ENCODE results near the gene MEGF8. TPM values are rescaled to one million over a fixed set of nuclear protein-coding genes. Genes with fewer than 3 reads are reported as not detected.
A peak's percentile ranks its signal among the peaks of the same experiment; 100 is the strongest.

Gene MEGF8
- total and polyA plus RNA-seq, 9 of the 15 experiments (the other 6 are each of a cell fraction or from before 2014, with no cell fraction given), result 0.28 to 13.1 (median 3.0) TPM

DNA sequence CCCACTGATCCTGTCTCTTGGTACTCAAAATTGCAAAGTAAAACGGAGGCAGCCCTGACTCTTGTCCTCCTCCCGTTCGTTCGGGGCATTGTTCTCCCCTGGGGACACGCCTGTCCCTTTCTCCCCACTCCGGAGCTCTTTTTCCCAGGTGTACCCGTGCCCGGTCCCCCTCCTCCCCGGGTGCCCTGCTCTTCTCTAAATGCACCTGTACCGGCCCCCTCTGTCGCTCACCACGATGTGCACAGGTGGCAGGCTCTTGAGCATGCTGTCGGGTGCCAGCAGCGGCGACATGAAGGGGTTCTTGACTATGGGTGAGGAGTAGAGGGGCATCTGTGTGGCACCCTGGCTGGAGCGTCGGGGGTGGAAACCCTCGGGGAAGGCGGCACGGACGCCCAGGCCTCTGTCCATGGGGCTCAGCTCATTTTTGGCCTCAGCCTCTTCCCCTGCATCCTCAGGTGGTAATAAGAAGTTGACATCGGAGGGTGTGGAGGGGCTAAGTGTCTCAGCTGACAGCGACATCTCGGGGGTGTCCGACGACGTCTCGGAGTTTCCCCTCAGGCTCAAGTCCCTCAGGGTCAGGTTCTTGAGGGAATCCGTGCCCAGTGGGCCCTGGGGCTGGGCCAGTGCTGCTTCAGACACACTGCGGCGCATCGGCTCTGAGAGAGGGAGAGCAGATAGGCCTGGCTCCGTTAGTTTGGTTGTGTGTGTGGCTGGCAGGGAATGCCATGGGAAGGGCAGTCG is 77.1 kb downstream of the MEGF8 start:
- H3K27me3 ChIP-seq (ENCODE audit: control insufficient read depth in 2 of 2, insufficient read depth in 2 of 2, low read length in 2 of 2), result peaks cover 0 to 9% of the 10 kb centered on the region in 2 experiments; a peak in 3 of 5 replicates
- CTCF ChIA-PET (ENCODE audit: low intra/inter-chr PET ratio), result interaction anchor here (0.6 kb wide), 1 partner anchor 226 kb away, joined by 3 read pairs; no protein-coding TSS in a partner anchor

DNA sequence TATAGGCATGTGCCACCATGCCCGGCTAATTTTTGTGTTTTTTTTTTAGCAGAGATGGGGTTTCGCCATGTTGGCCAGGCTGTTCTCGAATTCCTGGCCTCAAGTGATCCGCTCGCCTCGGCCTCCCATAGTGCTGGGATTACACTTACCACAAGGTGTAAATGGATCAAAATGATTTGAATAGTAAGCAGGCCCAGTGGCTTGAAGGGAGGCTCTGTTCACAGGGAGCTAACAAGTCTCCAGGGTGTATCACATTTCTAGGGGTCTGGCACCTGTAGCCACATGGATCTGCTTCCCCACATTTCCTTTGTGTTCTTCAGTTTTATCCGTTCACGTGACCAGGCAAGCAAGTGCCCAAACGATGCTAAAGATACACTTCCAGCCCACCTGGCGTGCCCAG is 78.2 kb downstream of the MEGF8 start:
- intact Hi-C loops (cut with micrococcal nuclease), result no loop called here
- Histone ChIP-seq H3K36me3 (ENCODE audit: control insufficient read depth, insufficient read depth, low read length) (no peaks in the 10 kb centered on the region), H3K4me3 (no peak overlapping the region), H2AFZ (ENCODE audit: low read depth, low read length) (no peak overlapping the region), H3K27ac (ENCODE audit: extremely low read depth, low read depth, low read length) (no peak overlapping the region), H3K9me3 (replicated peaks; ENCODE audit: control insufficient read depth, insufficient read depth, low read depth, low read length) (no peaks in the 10 kb centered on the region), H3K4me1 (replicated peaks in 1 of 2; ENCODE audit: control insufficient read depth in 2 of 2, insufficient read depth in 2 of 2, low read length in 2 of 2) (peaks cover 0 to 38% of the 10 kb centered on the region in 2 experiments; a peak in 3 of 5 replicates), H3K79me2 (ENCODE audit: control insufficient read depth, insufficient read depth, low read length) (no peaks in the 10 kb centered on the region), H3K9ac (ENCODE audit: insufficient read depth in 1 of 2, low read depth in 2 of 2, low read length in 2 of 2) (no peak overlapping the region), H4K20me1 (replicated peaks; ENCODE audit: control insufficient read depth, insufficient read depth, low read length) (peaks cover 18% of the 10 kb centered on the region), H3K4me2 (ENCODE audit: insufficient read depth, low read length) (no peak overlapping the region), H3K9me1 (ENCODE audit: control insufficient read depth, insufficient read depth, low read length) (peaks cover 3% of the 10 kb centered on the region), H3K27me3 (ENCODE audit: control insufficient read depth in 2 of 2, insufficient read depth in 2 of 2, low read length in 2 of 2) (peaks cover 0 to 9% of the 10 kb centered on the region in 2 experiments; a peak in 3 of 5 replicates)
- ATAC-seq, result no peak
- BruUV-seq (replicated peaks), result no TSS peak
- in situ Hi-C loops (cut with MboI), result no loop called here
- ChIA-PET POLR2A (no interaction called here), CTCF (ENCODE audit: low intra/inter-chr PET ratio) (no interaction called here)
- no peak for FAIRE-seq
- WGBS (ENCODE audit: insufficient coverage, low coverage, missing lambda C conversion rate), result 59% methylated on average over 10 of the region's 10 CpGs
- no peak for TF ChIP-seq BRF1 (IDR thresholded peaks at IDR 0.05; ENCODE audit: borderline replicate concordance, extremely low read depth, insufficient read length)
- no peak for TF ChIP-seq FOSL1 (tag; conservative IDR thresholded peaks at IDR 0.05)
- TF ChIP-seq, protein P1, sequence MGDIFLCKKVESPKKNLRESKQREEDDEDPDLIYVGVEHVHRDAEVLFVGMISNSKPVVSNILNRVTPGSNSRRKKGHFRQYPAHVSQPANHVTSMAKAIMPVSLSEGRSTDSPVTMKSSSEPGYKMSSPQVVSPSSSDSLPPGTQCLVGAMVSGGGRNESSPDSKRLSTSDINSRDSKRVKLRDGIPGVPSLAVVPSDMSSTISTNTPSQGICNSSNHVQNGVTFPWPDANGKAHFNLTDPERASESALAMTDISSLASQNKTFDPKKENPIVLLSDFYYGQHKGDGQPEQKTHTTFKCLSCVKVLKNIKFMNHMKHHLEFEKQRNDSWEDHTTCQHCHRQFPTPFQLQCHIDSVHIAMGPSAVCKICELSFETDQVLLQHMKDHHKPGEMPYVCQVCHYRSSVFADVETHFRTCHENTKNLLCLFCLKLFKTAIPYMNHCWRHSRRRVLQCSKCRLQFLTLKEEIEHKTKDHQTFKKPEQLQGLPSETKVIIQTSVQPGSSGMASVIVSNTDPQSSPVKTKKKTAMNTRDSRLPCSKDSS (IDR thresholded peaks at IDR 0.05; ENCODE audit: low read depth, partially characterized antibody), result no peak
- TF ChIP-seq ZNF695 (CRISPR knock-in tag; IDR thresholded peaks at IDR 0.05), result no peak
- no peak for TF ChIP-seq NEUROD1 (IDR thresholded peaks at IDR 0.05; ENCODE audit: borderline replicate concordance, low read depth, low read length, partially characterized antibody)
- no peak for TF ChIP-seq FOXA3 (CRISPR knock-in tag; conservative IDR thresholded peaks at IDR 0.05 in 1 of 2, IDR thresholded peaks at IDR 0.05 in 1 of 2)
- TF ChIP-seq ZNF184 (CRISPR knock-in tag; IDR thresholded peaks at IDR 0.05), result no peak
- TF ChIP-seq KLF10 (CRISPR knock-in tag; IDR thresholded peaks at IDR 0.05), result no peak
- DNase-seq (ENCODE audit: extremely low read depth in 1 of 4, low spot score in 3 of 4), result no peak

More for the DNA sequence above, 77.1 kb downstream of the MEGF8 start:
- FAIRE-seq, result no peak
- Histone ChIP-seq H3K4me3 (no peak overlapping the region), H2AFZ (ENCODE audit: low read depth, low read length) (no peak overlapping the region), H4K20me1 (replicated peaks; ENCODE audit: control insufficient read depth, insufficient read depth, low read length) (peaks cover 13% of the 10 kb centered on the region), H3K4me1 (replicated peaks in 1 of 2; ENCODE audit: control insufficient read depth in 2 of 2, insufficient read depth in 2 of 2, low read length in 2 of 2) (peaks cover 2 to 37% of the 10 kb centered on the region in 2 experiments; a peak in 3 of 5 replicates), H3K36me3 (ENCODE audit: control insufficient read depth, insufficient read depth, low read length) (no peaks in the 10 kb centered on the region), H3K9ac (ENCODE audit: insufficient read depth in 1 of 2, low read depth in 2 of 2, low read length in 2 of 2) (peak overlapping the region in 1 of 2 experiments; percentile 45; a peak in 1 of 4 replicates), H3K79me2 (ENCODE audit: control insufficient read depth, insufficient read depth, low read length) (peaks cover 2% of the 10 kb centered on the region; the same call in 1 of the 3 replicates), H3K27ac (ENCODE audit: extremely low read depth, low read depth, low read length) (no peak overlapping the region), H3K4me2 (ENCODE audit: insufficient read depth, low read length) (no peak overlapping the region), H3K9me1 (ENCODE audit: control insufficient read depth, insufficient read depth, low read length) (peaks cover 3% of the 10 kb centered on the region), H3K9me3 (replicated peaks; ENCODE audit: control insufficient read depth, insufficient read depth, low read depth, low read length) (no peaks in the 10 kb centered on the region)
- no TSS peak for BruUV-seq (replicated peaks)
- POLR2A ChIA-PET, result interaction anchor here (0.6 kb wide), 1 partner anchor 163 kb away, joined by 3 read pairs; no protein-coding TSS in a partner anchor
- ATAC-seq, result no peak
- no peak for DNase-seq (ENCODE audit: extremely low read depth in 1 of 4, low spot score in 3 of 4)
- in situ Hi-C loops (cut with MboI) (no loop called here), intact Hi-C loops (cut with micrococcal nuclease) (no loop called here)
- WGBS (ENCODE audit: insufficient coverage, low coverage, missing lambda C conversion rate), result 45% methylated on average over 27 of the region's 34 CpGs
- TF ChIP-seq ZNF282 (CRISPR knock-in tag; IDR thresholded peaks at IDR 0.05) (no peak), POLR2G (IDR thresholded peaks at IDR 0.05; ENCODE audit: low read depth, low read length) (0 out of 2 replicates have a peak, but pooled peaks have one; percentile 22)

Measured in K562 (cell line).